HepG2 (cell line): ENCODE measurements around the gene TMEM125.

Experiments used
- CTCF ChIP-seq: sonication (generic); formaldehyde crosslinking; IDR thresholded peaks from 2 replicates; pipeline ENCODE4 v1.5.0; 2020; ENCODE audit warnings: mild to moderate bottlenecking, missing genetic modification reagents, moderate library complexity
- FOXM1 ChIP-seq: sonication (generic); formaldehyde crosslinking; IDR thresholded peaks from 2 replicates; pipeline ENCODE4 v1.5.0; 2020; ENCODE audit warnings: missing genetic modification reagents
- POLR2A ChIP-seq, 2 experiments: IDR thresholded peaks; 2 replicates each; pipeline ENCODE4 v1.6.1; 2011; ENCODE audit warnings: low read depth in 2 of 2, low read length in 2 of 2, mild to moderate bottlenecking in 1 of 2, moderate library complexity in 1 of 2; ENCODE audit not compliant: insufficient read depth in 1 of 2
- TF ChIP-seq, protein P1 (sequence below): sonication (generic); formaldehyde crosslinking; IDR thresholded peaks from 2 replicates; pipeline ENCODE4 v1.8.0; 2022; ENCODE audit warnings: mild to moderate bottlenecking, missing genetic modification reagents, moderate library complexity

DNA sequence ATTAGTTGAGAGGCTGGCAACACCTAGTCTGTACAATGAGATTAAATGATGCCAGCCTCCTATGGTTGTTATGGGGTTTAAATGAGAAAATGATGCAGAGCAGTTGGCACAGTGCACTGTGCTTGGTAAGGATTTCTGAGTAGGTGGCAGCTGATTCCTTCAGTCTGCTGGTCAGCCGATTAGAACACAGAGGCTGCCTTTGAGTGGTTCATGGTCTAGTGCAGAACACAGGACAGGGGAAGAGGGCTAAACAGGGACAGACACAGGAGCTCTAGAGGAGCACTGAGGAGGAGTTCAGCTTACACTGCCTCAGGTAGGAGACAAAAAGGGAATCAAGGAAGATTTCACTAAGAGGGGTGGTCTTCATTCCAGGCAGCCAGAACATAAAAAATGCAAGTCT is 32.4 kb downstream of the TMEM125 start:
- TF ChIP-seq FOXM1 (CRISPR knock-in tag) (no peak), CTCF (CRISPR knock-in tag) (no peak), POLR2A (IDR thresholded peaks at IDR 0.05; ENCODE audit: insufficient read depth in 1 of 2, low read depth in 2 of 2, low read length in 2 of 2) (no peak)
- TF ChIP-seq, protein P1, sequence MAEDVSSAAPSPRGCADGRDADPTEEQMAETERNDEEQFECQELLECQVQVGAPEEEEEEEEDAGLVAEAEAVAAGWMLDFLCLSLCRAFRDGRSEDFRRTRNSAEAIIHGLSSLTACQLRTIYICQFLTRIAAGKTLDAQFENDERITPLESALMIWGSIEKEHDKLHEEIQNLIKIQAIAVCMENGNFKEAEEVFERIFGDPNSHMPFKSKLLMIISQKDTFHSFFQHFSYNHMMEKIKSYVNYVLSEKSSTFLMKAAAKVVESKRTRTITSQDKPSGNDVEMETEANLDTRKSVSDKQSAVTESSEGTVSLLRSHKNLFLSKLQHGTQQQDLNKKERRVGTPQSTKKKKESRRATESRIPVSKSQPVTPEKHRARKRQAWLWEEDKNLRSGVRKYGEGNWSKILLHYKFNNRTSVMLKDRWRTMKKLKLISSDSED (CRISPR knock-in tag) = no peak
